Right hindlimb (tissue), 1 donor: Measurements from ENCODE around the gene RBMS3.

Experiments used
- DNase-seq: peaks from one replicate; pipeline ENCODE4 v3.0.0-alpha.2; 2018

The RBMS3 gene

DNA sequence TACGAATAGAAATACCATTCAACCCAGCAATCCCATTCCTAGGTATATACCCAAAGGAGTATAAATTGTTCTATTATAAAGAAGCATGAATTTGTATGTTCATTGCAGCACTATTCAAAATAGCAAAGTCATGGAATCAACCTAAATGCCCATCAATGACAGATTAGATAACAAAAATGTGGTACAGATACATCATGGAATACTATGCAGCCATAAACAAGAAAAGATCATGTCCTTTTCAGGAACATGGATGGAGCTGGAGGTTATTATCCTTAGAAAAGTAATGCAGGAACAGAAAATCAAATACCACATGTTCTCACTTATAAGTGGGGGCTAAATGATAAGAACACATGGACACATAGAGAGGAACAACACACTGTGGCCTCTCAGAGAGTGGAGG, 571.9 kb downstream of the RBMS3 start:
- no peak for DNase-seq

DNA sequence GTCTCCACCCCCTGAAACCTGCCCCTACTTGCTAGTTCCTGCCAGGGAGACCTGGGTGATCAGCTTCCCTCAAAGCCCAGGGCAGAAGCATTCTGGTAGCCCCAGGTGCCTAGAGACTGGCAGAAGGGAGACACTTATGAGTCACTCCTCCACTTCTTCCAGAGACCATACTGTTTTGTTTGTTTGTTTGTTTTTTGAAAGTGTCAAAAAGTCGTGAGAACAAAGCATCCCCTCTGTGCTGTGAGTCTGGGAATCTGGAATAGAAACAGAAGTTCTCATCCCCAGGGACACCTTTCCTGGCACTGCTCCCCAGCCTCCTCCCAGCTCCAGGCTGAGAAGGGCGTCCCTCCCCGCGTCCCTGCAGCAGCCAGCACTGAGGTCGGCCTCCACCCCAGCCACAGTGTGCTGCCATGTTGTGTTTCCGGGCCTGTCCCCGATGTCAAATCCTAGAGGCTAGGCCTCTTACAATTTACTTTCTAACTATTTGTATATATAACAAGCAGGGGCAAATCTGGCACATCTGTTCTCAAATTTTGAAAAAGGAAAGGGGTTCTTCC, 573.0 kb downstream of the RBMS3 start:
- no peak for DNase-seq

DNA sequence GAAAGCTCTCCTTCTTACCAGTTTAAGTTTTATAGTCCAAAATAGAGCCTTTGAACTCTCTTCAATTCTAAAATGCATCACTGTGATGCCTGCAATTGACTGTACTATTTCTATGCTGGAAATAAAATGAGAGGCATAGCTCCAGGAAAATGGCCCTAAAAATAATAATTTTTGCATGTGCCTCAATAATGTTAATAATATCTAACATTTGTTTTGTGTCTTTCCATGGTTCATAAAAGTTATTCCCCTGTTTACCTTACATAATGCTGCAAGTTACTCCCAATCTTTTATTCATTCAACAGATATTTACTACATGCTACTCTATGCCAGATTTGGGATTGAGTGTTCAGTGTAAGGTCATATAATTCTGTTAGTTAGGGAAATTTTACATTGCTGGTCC, 574.0 kb downstream of the RBMS3 start:
- no peak for DNase-seq

DNA sequence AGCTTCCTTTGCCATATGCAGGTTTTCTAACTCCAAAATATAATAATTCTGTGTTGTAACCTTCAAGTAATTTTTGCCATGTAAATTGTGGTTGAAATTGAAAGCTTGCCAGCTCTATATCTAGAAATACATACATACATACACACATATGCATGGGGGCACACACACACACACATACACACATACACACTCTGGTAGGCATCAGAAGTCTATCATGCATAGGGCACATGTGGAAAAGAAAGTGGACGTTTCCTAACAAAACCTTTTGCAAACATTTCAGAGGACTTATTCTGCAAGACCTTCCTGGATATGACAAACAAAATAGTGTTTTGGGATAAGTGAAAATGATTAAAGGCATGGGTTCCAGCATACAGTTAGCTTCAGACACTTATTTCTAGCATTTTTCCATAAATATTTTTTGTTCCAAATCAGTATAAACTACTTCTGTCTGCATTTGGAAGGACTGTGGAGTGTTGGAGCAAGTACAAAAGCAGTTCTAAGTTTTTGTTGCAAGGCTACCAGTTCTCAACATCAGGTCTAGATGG, 578.9 kb downstream of the RBMS3 start:
- no peak for DNase-seq

DNA sequence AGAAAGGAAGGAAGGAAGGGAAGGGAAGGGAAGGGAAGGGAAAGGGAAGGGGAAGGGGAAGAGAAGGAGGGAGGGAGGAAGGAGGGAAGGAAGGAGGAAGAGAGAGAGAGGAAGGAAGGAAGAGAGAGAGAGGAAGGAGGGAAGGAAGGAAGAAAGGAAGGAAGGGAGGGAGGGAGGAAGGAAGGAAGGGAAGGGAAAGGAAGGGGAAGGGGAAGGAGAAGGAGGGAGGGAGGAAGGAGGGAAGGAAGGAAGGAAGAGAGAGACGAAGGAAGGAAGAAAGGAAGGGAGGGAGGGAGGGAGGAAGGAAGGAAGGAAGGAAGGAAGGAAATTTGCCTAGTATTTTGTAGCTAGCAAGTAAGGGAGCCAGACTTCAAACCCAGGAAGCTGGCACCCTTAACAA, 583.9 kb downstream of the RBMS3 start:
- DNase-seq: no peak

DNA sequence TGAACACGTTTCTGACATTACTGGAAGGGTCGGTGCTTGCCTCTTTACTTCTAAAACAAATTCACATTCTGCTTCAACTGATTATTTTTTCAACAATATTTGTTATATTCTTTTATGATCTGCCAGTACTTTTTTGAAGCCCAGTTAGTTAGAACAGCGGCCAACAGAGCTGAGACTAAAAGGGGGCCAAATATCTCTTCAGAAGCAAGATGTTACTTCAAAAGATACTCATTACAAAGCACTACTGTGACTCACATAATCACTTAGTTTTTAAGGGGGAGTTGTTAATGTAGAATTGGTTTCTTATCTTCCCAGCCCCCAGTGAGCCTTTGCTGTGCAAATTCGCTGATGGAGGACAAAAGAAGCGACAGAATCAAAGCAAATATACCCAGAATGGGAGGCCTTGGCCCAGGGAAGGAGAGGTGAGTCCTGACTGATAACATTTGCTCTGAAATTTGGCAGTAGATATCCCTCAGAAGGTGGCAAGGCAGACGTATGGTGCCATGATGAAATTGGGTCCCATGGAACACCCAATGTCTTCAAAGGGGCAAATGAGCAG, 587.8 kb downstream of the RBMS3 start:
- DNase-seq: no peak

DNA sequence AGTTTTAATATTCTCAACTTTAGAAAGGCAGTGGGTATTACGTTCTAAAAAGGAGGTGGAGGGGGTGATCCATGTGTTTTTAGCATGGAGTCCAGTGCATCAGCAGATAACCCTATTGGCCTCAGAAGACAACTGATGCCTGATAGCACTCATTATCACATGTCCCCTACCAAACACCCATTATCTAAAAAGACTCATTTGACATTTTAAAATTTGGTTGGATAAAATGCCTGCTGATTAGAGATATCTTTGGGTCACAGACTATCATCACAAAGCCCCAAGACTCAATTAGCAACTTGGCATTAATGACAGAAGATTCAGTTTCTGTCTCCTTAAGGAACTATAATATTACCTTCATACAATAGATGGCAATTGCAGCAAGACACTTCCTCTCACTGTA, 589.3 kb downstream of the RBMS3 start:
- no peak for DNase-seq

DNA sequence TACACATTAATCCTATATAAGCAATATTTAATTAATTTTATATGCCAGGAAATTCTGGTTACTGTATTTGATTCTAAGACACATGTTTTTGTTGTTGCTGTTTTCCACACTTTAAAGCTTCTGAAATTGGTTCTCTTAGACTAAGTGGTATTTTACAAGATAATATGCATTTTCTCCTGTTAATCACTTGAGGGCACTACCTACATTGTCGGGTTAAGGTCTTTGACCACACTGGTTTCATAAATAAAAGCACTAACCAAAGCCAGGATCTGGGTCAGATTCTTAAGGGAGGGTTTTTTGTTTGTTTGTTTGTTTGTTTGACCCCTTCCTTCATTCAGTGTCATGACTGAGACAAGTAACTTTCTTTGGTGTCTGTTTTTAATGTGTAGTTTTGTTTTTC, 590.2 kb downstream of the RBMS3 start:
- no peak for DNase-seq

DNA sequence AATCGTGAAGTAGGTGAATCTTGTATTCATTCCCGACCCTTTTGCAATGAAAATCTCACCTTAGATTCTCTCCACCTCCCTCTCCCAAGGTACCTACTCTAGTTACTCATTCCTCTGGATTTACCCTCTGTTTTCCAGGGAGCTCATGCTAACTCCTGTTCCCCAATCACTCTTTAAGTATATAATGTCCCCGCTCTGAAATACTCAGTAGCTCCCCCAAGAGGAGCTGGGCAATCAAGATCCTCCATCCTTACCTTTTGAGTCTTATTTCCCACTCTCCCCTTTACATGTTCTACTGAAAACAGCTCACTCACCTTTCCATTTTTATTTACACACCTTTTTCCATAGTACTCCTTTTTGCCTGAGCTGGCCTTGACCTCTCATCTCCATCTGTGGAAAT, 599.9 kb downstream of the RBMS3 start:
- no peak for DNase-seq

DNA sequence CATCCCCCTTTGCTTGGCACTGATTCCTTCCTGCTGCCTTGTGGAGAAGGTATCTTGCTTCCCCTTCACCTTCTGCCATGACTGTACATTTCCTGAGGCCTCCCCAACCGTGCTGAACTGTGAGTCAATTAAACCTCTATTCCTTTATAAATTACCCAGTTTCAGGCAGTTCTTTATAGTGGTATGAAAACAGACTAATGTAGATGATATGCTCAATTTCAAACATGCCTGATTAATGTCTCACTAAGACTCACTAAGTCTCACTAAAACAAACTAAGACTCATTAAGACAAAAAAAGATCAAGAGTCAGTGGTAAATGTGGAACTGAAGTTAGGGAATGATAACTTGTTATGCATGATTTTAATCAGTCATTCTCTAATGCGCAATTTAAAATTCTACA, 606.6 kb downstream of the RBMS3 start:
- DNase-seq: no peak

DNA sequence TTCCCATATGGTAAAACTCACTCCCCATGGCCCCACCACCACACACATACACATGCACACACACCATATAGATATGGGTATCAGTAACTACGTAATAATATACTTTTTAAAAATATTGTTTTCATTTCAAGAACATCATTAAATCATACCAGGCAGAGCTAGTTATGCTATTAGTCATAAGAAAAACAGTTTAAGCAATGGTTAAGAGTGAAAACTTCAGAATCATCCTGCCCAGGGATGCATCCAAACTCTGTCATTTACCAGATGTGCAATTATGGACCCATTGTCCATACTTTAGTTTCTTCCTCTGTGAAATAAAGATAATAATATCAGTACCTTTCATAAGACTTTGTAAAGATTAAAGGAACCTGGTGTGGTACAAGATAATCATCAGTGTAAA, 608.3 kb downstream of the RBMS3 start:
- DNase-seq: no peak

DNA sequence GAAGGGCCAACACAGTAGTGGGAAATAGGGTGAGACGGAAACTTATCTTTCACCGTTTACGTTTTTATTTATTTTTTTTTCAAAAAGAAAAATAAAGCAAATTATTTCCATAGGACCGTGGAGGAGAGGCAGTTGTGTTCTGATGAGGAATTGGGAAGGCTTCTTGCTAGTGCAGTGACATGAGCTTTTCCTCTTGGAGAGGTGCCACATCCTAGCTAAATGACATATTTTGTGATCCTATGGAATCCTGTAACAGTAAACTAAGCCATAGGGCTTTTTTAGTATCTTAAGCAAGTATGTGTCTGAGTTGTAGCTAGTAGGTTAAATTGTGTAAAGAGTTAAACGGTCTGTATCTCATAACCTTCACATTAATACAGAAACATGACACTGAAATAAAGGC, 609.9 kb downstream of the RBMS3 start:
- DNase-seq: no peak

DNA sequence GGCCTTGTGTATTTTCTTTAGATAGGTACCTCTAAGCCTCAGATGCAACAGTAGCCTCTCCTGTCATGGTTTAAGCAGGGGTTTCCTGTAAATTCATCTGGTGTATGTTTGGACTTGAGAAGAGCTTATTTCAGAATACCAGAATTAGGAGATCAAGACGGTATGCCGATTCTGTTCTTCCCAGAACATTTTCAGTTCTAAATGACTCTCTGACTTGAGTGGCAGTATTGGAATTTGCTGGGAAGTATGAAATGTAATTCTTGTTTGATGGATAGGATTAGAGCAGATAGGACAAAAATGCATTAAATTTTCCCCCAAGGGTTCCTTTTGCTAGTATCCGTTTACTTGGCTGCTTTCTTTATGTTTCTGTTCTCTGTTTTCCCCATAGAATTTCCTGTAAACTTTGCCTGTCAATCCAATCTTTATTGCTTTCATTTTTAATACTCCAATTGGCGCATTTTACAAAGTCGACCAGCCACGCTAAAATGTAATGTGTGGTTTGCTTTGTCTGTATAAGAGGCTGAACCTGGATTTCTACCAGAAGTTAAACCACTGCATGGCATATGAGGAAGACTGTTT, 612.2 kb downstream of the RBMS3 start:
- no peak for DNase-seq

DNA sequence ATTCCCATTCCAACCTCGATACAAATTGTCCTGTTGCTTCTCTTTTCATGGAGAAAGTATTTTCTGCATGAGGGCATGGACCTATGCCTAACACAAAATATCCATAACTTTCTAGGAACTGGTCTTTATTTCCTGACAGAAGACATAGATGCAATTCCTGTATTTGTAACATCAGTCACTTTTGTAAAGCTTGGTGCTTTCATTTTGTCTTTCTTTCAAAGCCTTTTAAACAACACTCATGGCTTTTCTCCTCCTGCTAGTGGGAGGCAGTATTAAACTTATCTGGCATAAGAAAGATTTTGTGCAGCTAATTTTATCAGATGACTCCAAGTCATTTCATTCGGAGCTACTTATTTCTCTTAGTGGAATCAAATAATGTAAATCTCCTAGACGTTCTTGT, 616.0 kb downstream of the RBMS3 start:
- no peak for DNase-seq

DNA sequence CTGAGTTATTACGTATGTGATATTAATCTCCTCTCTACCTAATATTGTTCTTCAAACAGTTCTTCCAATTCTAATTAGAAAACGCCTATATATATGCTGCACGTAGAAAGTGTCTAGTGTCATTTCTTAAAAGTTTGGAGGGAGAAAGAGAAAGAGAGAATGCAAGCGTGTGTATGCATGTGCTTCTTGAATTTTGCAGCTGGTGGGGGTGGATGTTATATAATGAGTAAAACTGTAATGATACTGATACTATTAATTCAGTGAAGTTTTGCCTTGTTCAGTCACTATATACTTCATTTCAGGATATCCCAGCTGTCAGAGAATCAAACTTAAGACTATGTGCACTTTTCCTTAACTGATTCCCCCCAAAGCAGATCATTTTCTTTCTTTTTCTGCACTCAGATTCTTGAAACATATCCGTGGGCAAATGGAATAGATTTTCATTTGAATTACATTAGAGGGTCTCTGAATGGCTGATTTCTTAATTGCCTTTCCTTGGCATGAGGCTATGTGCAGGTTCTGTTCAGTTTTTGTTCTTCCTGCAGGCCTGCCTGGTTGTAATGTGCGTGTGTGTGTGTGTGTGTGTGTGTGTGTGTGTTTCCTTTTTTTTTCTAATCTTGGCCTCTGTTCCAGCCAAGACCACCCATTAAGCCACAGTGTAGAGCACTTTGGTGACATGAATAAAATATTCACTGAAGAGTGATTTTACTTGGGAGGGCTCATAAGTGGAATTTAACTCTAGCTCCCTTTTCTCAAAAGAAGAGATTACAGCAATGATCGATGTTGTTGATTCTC, 617.5 kb downstream of the RBMS3 start:
- DNase-seq: peak; percentile 60

DNA sequence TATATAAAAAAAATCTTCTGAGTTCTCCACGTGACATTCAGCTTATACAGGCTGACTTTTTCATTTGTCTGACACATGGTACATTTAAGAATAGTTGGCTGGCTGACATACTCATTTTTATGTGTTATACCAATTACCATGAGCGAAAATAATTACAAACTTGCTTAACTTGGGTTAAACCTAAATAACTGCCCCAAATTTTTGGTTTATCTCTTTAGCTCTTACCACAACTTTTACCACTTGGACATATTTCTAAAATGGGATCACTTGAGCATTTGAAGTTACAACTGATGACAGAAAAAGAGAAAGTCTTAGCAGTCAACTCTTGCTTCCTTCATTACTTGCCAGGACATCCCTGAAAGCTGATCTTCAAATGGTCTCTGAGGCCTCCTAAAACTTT, 618.1 kb downstream of the RBMS3 start:
- no peak for DNase-seq

DNA sequence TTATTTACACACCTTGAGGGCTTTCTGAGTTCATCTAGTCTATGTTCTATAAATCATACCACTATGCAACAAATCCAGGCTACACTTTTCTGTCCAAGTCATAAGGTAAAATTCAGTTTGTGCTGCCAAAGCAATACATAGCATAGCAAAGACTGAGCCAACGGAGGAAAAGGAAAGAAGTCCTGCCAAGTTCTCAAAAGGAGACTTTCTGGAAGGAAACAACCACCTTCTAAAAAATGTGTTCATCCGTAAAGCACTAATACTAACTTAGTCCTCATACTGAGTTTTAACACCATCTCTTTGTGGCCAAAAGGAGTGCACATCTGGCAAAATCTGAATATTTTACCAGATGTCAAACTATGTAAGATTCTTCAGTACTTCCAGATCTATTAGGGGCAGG, 620.2 kb downstream of the RBMS3 start:
- peak; percentile 57 for DNase-seq

DNA sequence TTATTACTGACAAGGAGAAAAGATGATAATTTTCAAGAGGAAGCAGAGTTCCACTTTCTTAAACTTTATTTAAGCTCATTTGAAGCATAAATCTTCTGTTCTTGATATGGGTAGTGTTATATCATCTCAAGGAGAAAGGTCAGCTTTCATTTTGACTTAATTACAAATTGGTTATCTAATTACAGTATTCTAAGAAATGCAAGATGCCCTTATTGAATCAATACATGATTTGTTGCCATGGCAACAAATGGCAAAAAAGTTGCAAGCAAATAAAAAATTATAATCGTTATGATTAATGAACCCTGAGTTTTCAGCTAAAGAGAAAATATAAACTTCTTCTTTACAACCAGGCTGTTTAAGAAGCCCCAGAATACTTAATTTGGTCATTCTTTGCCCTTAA, 622.7 kb downstream of the RBMS3 start:
- DNase-seq: no peak

DNA sequence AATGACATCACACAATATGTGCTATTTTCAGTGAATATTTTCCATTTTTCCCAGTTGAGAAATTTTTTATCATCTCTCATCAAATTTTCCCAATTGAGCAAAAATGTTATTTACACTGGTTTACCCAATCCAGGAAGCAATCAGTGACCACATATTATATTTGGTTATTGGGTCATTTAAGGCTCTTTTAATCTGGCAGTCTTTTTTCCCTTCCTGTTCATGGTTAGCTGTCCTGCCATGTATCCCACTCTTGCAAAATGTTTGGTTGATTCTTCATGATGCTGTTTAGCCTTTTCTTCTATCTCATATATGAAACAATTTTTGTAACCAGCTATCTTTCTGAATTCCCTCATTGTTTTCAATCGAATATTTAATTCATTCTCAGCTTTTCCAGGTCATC, 626.0 kb downstream of the RBMS3 start:
- no peak for DNase-seq

DNA sequence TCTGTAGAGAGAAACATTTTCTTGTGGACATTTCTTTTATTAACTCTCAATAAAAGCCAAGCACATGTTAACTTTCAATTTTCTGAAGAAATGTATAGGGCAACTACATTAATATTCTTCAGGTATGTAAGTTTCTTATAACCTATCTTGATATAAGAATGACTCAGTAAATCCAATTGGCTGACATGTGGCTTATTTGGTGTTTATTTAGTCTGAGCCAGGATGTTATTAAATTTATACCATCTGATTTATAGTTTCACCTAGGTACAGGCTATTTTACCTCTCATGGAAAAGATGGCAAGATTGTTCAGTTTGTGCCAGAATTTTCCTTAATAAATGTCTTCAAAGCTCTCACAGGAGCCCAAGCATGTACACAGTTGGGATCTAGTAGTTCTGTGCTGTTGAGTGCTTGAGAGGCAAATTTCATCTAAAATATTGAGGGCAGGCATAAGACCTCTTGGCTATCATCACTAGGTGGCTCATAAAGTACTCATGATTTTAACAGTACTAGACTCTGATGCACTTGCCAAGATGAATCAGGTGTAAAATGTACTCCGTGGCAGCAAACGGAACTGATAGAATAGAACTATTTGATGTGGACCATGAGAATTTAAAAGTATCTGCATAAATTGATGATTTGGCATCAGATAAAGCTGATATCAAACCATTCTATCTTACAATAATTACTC, 631.9 kb downstream of the RBMS3 start:
- DNase-seq: no peak

DNA sequence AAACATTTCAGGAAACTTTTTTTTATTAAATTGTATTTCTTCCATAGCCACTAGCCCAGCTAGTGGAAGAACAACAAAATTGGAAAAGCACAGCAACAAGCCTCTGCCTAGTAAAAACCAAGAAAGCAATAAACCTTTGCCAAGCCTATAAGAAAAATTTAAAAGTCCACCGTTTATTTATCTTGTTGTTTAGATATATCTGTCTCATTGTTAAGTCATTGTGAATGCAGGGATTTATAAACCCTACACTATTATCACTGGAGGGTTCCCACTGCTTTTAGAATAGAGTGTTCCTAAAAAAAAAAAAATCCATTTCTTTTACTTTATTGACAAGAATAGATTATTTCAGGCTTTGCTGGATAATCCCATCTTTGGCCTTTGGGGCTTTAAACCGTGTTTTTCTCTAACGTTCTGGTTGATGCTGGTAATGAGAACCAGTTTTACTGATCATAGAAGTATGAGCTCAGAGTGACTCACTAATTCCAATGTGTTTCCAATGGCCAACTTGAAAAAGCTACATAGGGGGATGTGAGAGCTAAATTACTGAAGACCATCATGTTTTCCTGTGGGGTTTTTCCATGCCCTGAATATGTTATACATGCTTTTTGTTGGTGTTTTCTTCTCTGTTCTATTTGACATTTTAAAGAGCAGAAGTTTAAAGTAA, 634.1 kb downstream of the RBMS3 start:
- DNase-seq: no peak

DNA sequence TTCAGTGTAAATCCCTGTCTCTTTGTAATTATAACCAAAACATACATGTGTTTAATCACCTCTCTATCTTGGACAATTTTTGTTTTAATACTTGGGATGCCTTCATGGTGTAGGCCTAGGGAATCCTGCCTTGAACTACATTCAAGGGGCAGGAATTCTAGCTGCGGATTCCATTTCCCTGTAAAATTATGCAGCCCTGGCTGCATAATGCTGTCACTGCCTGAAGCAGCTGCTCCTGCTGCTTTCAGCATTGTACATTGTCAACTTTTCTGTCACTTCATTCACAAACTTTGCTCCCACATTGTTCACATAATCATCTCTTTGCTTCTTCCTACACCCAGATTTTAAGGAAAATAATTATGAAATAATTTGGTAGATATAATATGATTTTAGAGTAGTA, 638.7 kb downstream of the RBMS3 start:
- DNase-seq: no peak
